Superior temporal gyrus (tissue), 1 donor: ENCODE data around the gene TMPRSS4.

ENCODE experiments used
- DNase-seq: peaks from one replicate; pipeline ENCODE4 v3.0.0-alpha.2; 2016; ENCODE audit errors: extremely low spot score

The TMPRSS4 gene

GRCh38 chr11:118153976-118154375, 77.1 kb downstream of the TMPRSS4 start:
- DNase-seq: no peak

GRCh38 chr11:118154641-118155040, 77.8 kb downstream of the TMPRSS4 start:
- no peak for DNase-seq

DNA sequence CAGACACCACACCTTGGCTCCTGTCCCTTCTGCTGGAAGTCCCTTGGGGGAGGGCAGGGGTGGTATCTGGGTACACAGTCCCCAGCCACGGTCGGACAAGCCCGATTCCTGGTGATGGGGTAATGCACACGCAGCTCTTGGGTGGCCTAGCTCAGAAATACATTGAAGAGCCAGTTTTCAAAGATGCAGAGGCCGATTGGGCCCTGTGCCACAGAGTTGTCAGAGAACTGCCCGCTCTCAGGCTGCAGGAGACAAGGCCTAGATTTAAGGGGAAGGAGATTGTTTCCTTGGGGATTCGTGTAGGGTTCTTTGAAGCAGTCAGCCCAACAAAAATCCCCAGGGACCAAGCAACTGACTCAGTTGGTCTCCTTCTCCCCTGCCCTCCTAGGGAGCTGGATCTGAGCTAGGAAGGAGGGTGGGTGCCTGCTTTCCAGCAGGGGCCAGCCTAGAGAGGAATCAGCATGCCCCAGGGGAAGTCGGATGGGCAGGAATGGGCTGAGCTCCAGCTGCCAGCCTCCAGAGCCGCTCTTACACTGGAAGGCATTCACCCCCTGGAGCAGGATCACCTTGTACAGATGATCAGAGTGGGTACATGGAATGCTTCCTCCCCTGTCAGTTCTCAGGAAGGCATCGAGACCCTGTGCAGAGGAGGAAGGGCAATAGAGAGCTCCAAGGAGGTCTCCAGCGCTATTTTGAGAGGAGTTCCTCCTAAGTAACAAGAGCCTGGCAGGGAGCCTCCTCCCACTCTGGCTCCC, 79.1 kb downstream of the TMPRSS4 start:
- no peak for DNase-seq

DNA sequence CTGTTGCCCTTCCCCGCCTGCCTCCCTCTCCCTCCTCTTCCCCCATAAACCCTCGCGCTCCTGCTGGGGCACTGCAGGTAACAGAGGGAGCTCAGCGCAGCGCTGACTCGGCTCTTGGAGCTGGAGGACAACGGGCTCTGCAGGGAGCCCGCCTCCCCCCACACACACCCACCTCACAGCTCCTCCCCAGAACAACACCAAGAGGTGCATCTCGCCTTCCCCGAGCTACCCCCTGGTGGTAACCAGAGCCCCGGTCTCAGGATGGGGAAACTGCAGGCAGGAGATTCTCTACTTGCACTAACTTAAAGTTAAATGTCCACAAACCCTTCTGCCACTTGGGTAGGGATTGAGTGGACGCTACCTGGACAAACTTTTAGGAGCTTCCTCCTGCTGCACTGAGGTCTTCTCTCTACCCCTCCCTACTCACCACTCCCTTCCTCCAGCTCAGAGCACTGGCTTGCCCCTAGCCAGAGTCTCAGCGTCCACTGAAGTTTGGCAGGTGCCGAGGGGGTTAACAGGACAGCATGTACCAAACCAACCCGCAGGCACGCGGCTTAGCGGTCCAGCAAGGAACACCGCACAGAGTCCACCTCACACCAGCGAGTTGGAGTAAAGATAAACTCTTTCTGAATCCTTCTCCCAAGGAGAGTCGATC, 79.8 kb downstream of the TMPRSS4 start:
- no peak for DNase-seq

GRCh38 chr11:118157186-118157895, 80.5 kb downstream of the TMPRSS4 start:
- DNase-seq: no peak

DNA sequence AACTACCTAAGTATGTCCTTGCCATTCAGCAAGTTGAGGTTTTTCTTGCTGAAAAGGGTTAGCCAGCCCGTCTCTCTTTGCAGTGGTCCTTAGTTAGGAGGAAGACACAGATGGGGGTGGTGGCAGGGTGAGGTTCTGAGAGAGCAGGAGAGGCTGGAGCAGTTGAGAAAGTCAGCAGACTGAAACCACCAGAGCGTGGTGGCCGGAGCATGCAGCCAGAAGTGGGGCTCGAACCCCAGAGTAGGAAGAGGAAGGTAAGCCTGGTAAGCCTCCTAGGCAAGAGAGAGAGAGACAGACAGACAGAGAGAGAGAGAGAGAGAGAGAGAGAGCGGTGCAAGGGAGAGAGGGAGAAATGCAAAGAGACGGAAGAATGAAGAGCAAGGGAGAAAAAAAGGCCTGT, 84.9 kb downstream of the TMPRSS4 start:
- DNase-seq: no peak

- DNase-seq: no peak
These were observed 86.0 kb downstream of the TMPRSS4 start for GRCh38 chr11:118162846-118163245.

- no peak for DNase-seq
These were observed 86.6 kb downstream of the TMPRSS4 start for GRCh38 chr11:118163494-118163893.

DNA sequence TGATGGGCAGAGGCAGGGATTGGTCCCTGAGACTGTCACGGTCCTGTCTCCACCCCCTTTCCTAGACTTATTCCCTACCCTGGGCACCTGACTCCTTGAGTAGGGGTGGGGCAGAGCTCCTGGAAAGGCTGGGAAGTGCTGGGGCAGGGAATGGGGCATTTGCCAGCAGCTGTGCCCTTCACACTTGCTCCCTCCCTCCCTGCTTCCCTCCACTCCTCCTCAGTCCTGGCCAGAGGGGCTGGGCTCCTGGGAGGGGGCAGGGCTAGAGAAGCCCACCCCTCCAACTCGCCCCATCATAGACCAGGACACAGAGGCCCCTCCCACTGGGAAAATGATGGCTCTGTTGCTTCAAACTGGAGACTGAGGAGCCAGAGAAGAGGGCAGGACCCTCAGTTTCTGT, 88.0 kb downstream of the TMPRSS4 start:
- no peak for DNase-seq

- DNase-seq: no peak
These were observed 89.8 kb downstream of the TMPRSS4 start for GRCh38 chr11:118166641-118167040.

DNA sequence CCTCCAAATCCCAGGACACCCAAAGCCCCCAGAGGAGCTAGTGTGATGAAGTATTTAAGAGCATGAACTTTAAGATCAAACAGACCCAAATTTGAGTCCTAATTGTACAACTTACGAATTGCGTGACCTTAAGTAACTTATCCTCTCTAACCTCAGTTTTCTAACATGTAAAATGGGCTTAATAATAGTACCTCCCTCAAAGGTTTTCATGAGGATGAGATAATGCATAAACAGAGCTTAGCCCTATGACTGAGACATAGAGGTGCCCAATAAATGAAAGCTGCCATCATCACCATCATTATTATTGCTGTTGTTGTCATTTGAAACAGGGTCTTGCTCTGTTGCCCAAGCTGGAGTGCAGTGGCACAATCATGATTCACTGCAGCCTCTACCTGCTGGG, 90.4 kb downstream of the TMPRSS4 start:
- no peak for DNase-seq

- DNase-seq: no peak
These were observed 91.0 kb downstream of the TMPRSS4 start for GRCh38 chr11:118167906-118168305.

- DNase-seq: no peak
These were observed 91.4 kb downstream of the TMPRSS4 start for GRCh38 chr11:118168316-118168715.

- no peak for DNase-seq
These were observed 91.9 kb downstream of the TMPRSS4 start for GRCh38 chr11:118168751-118169150.

DNA sequence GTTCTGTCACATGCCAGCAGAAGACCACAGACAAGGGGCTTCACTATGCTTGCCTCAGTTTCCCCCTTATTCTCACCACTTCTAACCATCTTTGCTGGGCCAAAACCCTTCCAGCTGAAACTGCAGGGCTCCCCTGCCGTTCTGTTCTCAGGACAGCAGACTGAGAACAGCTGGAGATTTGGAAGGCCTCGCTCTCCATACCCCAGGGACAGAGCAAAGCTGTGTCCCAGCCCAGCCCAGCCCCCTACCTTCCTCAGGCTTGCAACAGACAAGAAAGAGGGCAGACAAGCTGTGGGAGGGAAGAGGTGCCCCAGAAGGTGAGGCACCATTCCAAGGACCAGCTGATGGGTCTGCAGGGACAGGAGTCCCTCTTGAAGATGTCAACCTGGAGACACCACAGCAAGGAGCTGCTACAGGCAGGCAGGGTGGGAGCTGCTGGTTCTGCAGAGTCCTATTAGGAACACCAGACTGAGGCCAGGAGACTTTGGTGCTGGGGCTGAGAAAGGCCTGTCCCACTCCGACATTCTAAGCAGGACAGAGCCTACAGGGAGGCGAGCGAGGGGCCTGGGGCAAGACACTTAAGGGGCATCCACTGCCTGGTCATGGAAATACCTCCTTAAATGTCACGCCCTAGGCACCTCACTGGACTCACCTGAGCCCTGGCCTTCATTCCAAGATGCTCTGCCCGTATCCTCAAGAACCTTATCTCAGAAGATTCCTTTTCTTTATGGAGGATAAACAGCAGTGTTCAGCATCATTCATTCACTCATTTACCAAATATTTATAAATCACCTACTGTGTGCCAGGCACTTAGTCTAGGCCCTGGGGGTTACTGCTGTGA, 92.6 kb downstream of the TMPRSS4 start:
- DNase-seq: no peak

- DNase-seq: no peak
These were observed 93.4 kb downstream of the TMPRSS4 start for GRCh38 chr11:118170231-118170630.

- DNase-seq: no peak
These were observed 94.0 kb downstream of the TMPRSS4 start for GRCh38 chr11:118170882-118171268.
